MV-4-11 (cell line): Measurements from ENCODE around the gene ECI1.

ENCODE experiments used
- DNase-seq: peaks from one replicate; lab custom pipeline; 2025; lab: John Stamatoyannopoulos, UW

The ECI1 gene

DNA sequence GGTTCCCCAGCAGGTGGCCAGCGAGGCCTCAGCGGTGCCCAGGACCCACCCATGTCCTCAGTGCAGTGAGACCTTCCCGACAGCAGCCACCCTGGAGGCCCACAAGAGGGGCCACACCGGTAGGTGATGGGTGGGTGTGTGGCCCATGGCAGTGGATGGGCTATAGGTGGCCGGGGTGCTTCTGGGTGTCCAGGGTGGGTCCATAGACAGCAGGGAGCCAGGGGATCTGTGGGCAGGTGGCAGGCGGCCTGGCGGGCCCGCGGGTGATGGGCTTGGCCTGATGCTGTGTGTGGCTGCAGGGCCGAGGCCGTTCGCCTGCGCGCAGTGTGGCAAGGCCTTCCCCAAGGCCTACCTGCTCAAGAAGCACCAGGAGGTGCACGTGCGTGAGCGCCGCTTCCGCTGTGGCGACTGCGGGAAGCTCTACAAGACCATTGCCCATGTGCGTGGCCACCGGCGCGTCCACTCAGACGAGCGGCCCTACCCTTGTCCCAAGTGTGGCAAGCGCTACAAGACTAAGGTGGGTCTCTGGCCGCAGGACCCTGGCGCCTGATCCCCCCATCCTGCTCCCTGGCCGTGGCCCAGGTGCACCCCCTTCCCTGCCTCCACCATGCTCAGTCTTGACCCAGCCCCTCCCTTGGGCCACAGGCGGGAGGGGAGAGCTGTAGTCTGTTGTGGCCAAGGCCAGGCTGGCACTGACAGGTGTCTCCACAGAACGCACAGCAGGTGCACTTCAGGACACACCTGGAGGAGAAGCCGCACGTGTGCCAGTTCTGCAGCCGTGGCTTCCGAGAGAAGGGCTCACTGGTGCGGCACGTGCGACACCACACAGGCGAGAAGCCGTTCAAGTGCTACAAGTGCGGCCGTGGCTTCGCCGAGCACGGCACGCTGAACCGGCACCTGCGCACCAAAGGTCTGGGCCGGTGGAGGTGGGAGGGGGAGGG is 17.2 kb downstream of the ECI1 start:
- no peak for DNase-seq

DNA sequence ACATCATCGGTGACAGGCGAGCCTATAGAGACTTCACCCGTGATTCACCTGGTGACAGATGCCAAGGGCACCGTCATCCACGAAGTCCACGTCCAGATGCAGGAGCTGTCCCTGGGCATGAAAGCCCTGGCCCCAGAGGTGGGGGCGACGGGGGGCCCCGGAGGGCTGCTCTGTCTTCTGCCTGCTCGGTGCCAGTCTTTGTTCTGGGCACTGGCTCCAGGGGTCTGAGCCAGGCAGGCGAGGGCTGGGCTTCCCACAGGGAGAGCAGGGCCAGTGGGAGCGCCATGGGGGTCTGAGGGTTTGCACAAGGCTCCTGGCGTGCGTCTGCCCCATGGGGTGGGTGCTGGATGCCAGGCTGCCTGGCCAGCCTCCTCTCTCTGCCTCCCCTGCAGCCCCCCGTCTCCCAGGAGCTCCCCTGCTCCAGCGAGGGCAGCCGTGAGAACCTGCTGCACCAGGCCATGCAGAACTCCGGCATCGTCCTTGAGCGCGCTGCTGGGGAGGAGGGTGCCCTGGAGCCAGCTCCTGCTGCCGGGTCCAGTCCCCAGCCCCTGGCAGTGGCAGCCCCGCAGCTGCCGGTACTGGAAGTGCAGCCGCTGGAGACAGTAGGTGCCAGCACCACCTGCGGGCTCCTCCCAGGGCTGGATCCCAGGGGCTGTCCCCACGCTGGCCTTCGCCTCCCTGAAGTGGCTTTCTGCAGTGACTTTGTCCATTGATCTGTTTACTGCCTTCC is 18.2 kb downstream of the ECI1 start:
- no peak for DNase-seq

DNA sequence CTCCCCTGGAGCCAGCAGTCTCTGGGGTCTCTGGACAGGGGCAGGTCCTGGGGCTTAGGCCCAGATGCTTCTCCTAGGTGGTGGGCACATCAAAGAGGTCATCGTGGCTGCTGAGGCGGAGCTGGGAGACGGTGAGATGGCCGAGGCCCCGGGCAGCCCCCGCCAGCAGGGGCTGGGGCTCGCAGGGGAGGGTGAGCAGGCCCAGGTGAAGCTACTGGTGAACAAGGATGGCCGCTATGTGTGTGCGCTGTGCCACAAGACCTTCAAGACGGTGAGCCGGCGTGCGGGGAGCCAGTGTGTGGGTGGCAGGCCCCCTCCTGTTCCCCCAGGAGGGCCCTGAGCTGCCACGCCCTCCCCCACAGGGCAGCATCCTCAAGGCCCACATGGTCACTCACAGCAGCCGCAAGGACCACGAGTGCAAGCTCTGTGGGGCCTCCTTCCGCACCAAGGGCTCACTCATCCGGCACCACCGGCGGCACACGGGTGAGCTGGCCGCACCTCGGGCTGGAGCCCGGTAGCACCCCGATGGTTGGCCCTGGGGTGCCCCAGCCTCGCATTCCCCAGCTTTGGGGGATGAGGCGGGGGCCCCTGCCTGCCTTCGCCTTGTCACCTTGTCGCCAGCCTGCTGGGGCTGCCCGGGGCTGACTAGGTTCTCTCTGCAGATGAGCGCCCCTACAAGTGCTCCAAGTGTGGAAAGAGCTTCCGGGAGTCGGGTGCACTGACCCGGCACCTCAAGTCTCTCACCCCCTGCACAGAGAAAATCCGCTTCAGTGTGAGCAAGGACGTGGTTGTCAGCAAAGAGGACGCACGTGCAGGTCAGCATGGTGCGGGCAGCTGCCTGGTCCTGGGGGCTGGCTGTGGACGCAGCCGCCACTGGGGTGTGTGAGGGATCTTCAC is 19.0 kb downstream of the ECI1 start:
- no peak for DNase-seq

- DNase-seq, result no peak
Measured at GRCh38 chr16:2231016-2231931, 20.1 kb downstream of the ECI1 start.

DNA sequence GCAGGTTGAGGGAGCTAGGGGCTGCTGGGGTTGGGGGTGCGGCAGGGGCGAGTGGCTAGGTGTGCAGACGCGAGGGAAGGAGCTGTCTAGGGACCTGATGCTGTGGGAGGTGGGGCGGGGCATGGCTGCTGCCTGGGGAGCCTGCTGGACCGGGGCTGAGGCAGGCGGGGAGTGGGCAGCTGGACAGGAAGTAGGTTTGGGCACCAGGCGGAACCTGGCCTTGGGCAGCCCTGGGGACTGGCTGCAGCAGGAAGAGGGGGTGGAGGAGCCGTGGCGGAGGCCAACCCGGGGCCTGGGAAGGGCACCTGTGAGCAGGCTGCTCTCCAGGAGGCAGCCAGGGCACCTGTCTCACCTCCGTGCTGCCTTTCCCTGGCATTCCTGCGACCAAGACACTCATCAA is 21.0 kb downstream of the ECI1 start:
- DNase-seq, result no peak

DNA sequence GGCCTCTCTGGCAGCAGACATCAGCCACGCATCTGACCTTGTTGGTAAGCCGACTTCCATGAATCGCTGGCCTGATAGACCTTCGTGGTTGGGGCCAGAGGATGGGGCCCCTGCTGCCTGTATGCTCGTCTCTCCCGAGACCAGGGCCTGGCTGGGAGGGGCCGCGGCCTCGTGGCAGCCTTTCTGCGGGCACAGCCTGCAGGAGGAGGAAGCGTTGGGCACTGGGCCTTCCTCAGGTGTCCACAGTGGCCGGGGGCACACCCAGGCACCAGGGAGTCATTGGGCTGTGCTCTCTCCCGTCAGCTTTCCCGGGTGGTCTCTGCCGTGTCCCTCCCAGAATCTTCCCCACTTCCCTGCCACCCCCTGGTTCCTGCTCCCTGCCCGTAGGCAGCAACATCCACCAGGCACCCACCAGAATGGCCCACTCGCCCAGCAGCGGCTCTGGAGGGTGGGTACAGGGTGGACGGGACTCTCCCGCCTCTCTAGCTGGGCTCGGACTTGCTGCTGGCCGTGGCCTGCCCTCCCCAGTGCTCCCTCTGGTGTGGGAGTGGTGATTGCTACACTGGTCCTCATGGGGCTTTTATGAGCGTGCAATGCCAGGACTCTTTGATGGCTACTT is 21.6 kb downstream of the ECI1 start:
- no peak for DNase-seq

GRCh38 chr16:2229091-2229490 is 22.3 kb downstream of the ECI1 start:
- DNase-seq, result no peak

GRCh38 chr16:2228161-2228824 is 23.1 kb downstream of the ECI1 start:
- no peak for DNase-seq

DNA sequence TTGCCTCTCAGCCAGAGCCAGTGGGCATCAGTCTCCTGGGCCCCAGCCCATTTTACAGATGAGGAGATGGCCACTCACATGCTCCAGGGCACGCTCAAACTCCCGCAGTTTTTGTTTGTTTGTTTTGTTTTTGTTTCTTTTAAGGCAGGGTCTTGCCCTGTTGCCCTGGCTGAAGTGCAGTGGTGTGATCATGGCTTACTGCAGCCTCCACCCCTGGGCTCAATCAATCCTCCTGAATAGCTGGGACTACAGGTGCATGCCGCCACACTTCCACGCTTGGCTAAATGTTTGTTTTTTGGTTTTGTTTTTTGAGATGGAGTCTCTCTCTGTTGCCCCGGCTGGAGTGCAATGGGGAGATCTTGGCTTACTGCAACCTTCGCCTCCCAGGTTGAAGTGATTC is 24.5 kb downstream of the ECI1 start:
- DNase-seq, result no peak

DNA sequence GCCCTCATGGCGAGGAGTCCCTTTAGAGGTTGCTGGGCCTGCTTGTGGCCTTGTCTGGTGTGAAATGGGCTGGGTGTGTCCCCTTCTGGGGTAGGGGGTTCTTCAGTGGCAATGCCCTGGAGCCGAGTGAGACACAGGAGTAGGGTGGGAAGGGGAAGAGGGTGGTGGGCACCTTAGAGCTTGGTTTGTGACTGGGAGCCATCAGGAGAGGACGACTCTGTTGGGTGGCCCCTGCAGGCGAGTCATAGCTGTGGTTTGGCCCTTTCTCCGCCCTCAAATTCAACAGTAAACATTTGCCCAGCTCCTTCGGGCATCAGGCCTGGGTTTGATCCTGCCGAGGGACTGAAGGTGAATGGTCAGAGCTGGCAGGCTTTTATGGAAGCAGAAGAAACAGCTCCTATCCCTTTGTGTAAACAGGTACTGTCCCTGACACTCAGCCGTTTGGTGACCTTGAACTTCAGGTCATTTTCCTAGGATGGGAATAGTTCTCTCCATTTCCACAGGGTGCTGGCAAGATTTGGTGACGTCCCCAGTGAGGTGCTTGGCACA is 25.1 kb downstream of the ECI1 start:
- no peak for DNase-seq

- DNase-seq, result peak; percentile 38
Measured at GRCh38 chr16:2223942-2224486, 27.4 kb downstream of the ECI1 start.

- peak; percentile 99 for DNase-seq
Measured at GRCh38 chr16:2223221-2223941, 28.0 kb downstream of the ECI1 start, which contains the start of gene E4F1. Gene E4F1 (plus strand): TSS chr16:2223591. CDS start chr16:2223614, 23 bp downstream.

DNA sequence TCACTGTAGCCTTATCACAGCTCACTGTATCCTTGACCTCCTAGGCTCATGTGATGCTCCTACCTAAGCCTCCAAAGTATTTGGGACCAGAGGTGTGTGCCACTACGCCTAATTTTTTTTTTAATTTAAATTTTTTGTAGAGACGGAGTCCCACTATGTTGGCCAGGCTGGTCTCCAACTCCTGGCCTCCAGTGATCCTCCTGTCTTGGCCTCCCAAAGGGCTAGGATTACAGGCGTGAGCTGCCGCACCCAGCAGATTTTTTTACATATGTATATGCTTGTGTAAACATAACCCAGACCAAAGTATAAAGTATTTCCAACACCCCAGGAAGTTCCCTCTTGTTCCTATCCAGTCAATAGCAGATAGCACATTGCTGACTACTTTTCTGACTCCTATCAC is 35.1 kb downstream of the ECI1 start:
- no peak for DNase-seq

DNA sequence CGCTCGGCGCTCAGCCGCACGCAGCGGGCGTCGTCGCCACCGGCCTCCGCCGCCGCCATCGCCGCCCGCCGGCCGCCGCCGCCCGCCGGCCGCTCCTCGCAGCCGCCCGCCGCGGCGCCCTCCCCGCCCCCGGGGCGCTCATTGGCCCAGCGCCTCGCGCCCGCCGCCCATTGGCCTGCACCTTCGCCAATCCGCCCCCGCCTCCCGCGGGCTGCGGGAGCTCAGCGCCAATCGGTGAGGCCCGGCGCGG is 36.7 kb downstream of the ECI1 start, which contains the start of gene PGP:
TSS of gene PGP (minus strand) at position 122 of the 250 bp plus-strand sequence. CDS start at position 59, 63 bp downstream.
- no peak for DNase-seq

DNA sequence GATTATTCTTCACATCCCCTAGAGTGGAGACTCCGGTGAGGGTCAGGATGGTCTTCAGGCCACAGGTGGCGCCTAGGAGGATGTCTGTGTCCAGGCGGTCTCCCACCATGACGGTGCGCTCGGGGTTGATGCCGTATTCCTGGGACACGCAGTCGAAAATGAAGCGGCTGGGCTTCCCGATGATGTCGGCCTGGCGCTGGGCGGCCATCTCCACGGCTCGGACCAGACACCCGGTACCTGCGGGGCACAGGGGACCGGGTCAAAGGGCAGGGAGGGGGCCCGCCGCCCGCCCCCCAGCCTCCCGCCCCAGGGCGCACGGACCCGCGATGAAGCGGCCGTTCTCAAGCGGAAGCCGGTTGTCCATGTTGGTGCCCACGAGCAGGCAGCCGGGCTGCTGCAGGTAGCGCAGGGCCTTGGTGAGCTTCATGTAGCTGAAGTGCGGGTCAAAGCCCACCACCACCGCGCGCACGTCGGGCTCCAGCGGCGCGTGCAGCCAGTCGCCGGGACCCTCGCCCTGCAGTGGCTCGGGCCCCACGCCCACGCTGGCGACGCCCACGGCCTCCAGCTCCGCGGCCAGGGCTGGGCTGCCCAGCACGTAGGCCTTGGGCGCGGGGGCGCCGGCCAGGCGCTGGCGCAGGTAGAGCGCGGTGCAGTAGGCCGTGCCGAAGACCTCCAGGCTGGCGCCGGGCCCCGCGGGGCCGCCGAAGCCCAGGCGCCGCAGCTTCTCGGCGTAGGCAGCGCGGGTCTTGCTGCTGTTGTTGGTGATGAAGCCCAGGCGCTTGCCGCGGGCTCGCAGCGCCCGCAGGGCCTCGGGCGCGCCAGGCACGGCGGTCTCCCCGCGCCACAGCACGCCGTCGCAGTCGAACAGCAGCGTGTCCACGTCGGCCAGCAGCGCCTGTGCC is 37.3 kb downstream of the ECI1 start:
- no peak for DNase-seq

GRCh38 chr16:2212362-2213324 is 38.7 kb downstream of the ECI1 start:
- peak; percentile 50 for DNase-seq

DNA sequence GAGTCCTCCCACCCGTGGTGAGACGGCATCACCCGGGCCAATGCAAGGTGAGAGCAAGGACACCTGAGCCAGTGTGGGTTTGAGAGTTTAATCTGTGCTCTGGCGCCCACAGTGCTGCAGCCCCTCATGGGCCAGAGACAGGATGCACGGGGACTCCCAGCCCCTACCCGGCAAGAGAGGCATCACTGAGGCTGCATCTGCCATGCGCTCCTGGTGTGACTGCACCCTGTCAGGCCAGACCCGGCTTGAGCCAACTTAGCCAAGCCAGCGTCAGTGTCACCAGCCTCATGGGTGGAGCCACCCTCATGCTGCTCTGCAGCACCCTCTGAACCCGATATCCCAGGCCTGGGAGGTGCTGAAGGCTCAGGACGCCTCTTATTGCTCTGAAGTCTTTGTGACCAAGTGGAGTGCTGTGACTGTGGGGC is 39.5 kb downstream of the ECI1 start:
- DNase-seq, result no peak
